ENCODE measurements around the gene ENTPD2.
"Not testable (repeated sequence)": the region's sequence is repeated elsewhere in the genome, so short reads cannot be mapped to it uniquely, and the experiment has no call there.

DNA sequence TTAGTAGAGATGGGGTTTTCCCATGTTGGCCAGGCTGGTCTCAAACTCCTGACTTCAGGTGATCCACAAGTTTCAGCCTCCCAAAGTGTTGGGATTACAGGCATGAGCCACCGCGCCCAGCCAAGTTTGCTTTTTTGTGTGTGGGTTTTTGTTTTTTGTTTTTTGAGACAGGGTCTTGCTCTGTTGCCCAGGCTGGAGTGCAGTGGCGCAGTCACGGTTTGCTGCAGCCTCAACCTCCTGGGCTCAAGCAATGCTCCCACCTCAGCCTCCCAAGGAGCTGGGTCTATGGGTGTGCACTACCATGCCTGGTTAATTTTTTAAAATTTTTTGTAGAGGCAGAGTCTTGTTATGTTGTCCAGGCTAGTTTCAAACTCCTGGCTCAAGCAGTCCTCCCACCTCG is 20.4 kb downstream of the ENTPD2 start:
- TF ChIP-seq, protein P1, sequence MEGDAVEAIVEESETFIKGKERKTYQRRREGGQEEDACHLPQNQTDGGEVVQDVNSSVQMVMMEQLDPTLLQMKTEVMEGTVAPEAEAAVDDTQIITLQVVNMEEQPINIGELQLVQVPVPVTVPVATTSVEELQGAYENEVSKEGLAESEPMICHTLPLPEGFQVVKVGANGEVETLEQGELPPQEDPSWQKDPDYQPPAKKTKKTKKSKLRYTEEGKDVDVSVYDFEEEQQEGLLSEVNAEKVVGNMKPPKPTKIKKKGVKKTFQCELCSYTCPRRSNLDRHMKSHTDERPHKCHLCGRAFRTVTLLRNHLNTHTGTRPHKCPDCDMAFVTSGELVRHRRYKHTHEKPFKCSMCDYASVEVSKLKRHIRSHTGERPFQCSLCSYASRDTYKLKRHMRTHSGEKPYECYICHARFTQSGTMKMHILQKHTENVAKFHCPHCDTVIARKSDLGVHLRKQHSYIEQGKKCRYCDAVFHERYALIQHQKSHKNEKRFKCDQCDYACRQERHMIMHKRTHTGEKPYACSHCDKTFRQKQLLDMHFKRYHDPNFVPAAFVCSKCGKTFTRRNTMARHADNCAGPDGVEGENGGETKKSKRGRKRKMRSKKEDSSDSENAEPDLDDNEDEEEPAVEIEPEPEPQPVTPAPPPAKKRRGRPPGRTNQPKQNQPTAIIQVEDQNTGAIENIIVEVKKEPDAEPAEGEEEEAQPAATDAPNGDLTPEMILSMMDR (IDR thresholded peaks at IDR 0.05), result not testable (repeated sequence)
- TF ChIP-seq EZH2 (IDR thresholded peaks at IDR 0.05; ENCODE audit: borderline replicate concordance, insufficient read depth, low read depth, low read length, poor library complexity, severe bottlenecking), result not testable (repeated sequence)
